GM18519 (cell line): ENCODE results near the gene TPI1.

Experiments used
- ATAC-seq: cut with Tn5 transposase; IDR thresholded peaks from one replicate; pipeline ENCODE4 v1.9.1; 2021; ENCODE audit warnings: mild to moderate bottlenecking, moderate library complexity; ENCODE audit not compliant: unreplicated experiment, low FRiP score

The TPI1 gene

GRCh38 chr12:6914246-6914946, 47.1 kb downstream of the TPI1 start, which contains the start of gene ENO2:
TSS of gene ENO2 (plus strand) at chr12:6914580. CDS start at chr12:6915833, 1,253 bp downstream.
- ATAC-seq: no peak

DNA sequence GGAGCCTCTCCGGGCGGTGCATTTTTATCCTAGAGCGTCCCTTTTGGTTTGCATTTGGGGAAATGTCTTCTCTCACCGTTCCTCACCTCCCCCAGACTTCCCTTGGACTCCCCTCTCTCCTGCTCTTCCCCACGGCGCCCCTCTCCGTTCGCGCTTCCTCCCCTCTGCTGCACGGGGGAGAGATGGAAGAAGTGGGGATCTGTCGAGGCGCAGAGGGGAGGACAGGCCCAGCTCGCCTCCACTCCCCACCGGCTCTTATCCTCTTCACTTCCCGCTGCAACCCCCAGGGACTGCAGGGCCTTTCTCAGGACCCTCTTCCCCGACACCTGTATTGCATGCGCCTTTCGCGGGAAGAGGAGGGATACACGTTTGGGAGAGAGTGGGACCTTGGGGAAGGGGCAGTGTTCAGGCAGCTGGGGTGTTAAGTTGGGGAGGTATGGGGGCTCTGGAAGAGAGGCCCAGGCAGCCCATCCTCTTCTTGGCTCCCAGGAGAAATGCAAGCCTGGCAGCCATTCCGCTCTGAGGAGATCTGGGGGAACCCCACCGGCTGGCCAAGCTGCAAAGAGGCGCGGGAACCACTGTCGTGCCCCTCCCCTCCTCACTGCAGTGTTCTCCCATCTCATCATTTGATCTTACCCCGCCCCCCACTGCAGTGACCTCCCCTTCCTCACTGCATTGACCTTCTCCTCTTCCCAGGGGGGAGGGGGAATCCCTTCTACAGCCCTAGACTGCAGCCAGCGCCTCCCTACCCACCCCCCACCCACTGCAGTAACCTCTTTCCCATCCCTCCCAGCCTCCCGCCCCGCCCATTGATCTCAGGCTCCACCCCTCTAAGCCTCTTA, 47.8 kb downstream of the TPI1 start:
- ATAC-seq: no peak

DNA sequence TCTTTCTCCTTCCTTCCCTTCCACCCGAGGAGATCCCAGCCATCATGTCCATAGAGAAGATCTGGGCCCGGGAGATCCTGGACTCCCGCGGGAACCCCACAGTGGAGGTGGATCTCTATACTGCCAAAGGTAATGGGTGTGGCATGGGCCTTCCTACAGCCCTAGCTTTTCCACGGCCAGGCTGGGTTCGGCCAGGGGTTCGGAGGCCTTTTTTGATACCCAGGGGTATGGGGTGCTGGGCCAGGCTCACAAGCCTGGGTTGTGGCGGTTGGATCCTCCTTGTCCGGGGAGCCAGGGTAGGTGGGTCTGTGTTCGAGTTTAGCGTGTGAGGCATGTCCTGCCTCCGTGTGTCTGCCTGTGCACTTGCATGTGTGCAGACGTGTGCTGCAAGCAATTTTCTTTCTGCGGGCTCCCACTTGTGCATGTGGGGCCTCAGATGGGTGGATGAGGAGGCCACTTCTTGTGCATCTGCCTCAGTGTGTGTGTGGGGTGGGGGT, 48.5 kb downstream of the TPI1 start:
- no peak for ATAC-seq

GRCh38 chr12:6916426-6917200, 49.3 kb downstream of the TPI1 start:
- no peak for ATAC-seq

GRCh38 chr12:6917491-6918231, 50.3 kb downstream of the TPI1 start:
- ATAC-seq: no peak

DNA sequence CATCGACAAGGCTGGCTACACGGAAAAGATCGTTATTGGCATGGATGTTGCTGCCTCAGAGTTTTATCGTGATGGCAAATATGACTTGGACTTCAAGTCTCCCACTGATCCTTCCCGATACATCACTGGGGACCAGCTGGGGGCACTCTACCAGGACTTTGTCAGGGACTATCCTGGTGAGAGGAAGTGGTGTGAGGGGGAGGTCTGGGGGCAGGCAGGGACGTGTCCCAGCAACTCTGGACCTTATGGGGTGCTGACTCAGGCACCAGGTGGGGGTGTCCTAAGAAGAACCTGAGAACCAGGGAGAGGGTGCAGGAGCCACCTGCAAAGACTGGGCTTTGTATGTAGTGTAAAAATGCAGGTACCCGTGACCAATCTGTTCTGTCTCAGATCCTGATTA, 52.3 kb downstream of the TPI1 start:
- no peak for ATAC-seq
